Measurements from ENCODE around the gene NTNG1.

NTNG1 gene

GRCh38 chr1:107344268-107344760 lies 203.5 kb downstream of the NTNG1 start:
- DNase-seq, result no peak

DNA sequence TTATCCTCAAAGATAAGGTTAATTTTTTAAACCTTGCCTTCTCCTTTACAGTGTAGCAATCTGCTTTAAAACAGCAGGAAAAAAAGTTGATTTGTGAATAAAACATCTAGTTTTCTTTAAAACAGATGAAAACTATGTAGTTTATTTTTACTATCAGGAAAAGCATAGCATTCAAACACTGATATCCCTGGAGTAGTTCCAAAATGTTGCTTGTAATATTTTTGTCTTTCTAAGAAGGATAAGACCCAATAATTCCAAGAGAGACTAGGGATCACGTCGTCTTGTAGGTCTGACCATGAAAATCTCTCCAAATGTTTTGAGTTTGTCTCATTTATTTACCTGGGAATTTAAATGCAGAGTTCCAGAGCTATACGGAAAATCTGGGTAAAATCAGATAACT lies 204.0 kb downstream of the NTNG1 start:
- no peak for DNase-seq

- no peak for DNase-seq
Measured at GRCh38 chr1:107352850-107353249, 212.0 kb downstream of the NTNG1 start.

- no peak for DNase-seq
Measured at GRCh38 chr1:107357376-107357775, 216.5 kb downstream of the NTNG1 start.

GRCh38 chr1:107358619-107359327 lies 217.9 kb downstream of the NTNG1 start:
- DNase-seq, result no peak

- DNase-seq, result no peak
Measured at GRCh38 chr1:107359472-107360241, 218.8 kb downstream of the NTNG1 start.

- no peak for DNase-seq
Measured at GRCh38 chr1:107362468-107363140, 221.8 kb downstream of the NTNG1 start.

DNA sequence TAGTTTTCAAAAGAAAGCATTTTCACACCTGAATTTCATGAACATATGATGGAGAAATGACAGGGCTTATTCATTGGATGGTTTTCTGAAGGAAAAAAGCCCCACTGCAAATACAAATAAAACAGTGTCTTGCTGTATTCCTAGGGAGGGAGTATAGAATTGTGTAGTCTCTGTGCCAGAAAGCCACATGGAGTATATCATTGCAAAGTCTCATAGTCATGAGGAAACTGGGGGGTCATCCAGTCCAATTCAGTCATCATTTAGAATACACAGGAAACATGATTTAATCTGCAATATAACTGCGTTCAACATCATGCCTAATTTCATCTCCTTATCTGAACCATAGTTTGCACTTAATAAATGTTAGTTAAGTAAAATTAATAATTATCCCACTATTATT lies 222.3 kb downstream of the NTNG1 start:
- no peak for DNase-seq

GRCh38 chr1:107365527-107366240 lies 224.8 kb downstream of the NTNG1 start:
- no peak for DNase-seq

GRCh38 chr1:107378426-107378825 lies 237.6 kb downstream of the NTNG1 start:
- no peak for DNase-seq

DNA sequence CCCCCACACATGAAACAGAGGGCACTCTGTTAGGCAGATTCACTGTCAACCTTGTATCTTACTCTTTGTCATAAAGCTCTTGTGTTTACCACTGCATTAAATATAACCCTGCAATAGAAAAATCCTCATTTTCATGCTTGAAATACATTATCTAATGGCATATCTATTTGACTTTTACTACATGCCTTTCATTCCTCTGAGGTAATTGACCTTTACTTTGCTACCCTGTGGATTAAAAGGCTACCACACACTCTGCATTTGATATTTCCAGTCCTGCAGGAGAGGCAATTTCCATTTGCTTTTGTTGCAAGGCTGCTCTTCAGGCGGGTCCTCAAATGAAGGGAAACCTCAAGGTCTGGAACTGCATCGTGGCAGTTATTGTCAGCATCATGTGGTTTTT lies 238.0 kb downstream of the NTNG1 start:
- no peak for DNase-seq

DNA sequence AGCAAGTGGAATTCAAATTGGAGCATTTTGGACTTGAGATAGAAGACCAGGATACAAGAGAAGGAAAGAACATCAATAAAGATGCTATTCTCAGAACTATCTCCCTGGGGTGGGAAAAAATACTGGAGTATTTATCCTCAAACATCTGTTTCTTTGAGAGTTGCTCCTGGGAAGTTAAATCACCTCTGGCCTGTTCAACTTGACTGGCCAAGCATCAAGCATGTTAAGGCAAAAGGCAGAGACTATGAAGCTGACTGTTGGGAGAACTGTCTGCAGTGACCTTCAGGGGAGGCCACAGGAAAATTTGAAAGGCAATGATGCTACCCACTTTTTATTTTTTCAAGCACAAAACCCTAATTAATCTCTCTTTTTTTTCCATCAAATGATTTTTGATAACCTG lies 239.0 kb downstream of the NTNG1 start:
- DNase-seq, result no peak

- no peak for DNase-seq
Measured at GRCh38 chr1:107389410-107390396, 248.9 kb downstream of the NTNG1 start.

DNA sequence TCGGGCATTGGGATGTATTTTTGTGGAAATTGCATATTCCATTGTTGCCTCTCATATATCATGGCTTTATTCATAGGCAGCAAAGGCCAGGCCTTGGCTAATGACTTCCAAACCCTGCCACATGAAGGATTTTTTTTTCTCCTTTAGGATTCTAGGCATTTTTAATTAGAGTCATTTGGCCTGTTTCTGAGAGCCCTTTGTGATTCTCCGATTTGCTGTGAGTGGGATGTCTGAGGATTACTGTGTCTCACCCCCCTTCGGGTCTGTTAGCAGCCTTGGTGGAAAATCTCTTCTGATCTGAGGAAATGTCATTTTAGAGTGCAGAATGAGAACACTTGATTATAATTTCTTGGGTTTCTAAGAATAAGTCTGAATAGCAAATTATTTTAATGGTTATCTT lies 253.5 kb downstream of the NTNG1 start:
- no peak for DNase-seq

GRCh38 chr1:107401704-107402103 lies 260.9 kb downstream of the NTNG1 start:
- DNase-seq, result no peak

DNA sequence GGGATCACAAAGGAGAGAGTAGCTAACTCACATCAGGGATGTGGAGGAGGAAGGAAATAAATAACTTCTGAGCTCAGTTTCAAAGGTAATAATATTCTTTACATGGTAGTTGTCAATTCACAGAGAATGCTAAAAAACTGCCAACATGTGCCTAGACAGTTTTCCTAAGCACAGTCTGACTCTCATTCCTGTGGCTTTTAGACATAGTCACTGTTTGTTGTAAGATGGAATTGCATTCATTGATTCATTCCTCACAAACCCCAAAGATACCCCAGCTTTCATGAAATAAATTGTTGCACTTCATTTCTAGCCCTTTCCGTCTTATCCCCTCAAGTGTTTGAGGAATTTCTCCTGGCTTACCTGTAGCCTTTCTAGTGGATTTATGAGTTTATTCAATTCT lies 263.9 kb downstream of the NTNG1 start:
- DNase-seq, result no peak

- DNase-seq, result no peak
Measured at GRCh38 chr1:107405236-107405635, 264.4 kb downstream of the NTNG1 start.

GRCh38 chr1:107407011-107407410 lies 266.2 kb downstream of the NTNG1 start:
- DNase-seq, result no peak

DNA sequence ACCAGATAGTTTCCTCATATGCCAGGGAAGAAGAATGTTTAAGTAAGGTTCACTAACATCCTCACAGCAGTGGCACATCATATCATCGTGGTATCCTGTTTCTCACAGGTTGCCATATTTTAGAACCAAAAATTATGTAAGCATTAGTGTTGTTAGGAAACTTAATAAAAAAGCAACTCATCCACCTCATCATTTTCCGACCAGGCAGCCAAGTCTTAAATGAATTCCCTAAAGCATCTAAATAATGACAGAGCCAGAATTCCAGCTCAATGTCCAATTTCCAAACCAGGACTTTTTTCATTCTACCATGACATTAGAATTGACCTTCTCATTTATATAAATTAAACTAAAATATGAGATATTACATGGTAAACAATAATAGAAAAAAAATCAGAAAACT lies 272.7 kb downstream of the NTNG1 start:
- no peak for DNase-seq

GRCh38 chr1:107413951-107414350 lies 273.1 kb downstream of the NTNG1 start:
- DNase-seq, result no peak

- DNase-seq, result no peak
Measured at GRCh38 chr1:107414550-107414949, 273.7 kb downstream of the NTNG1 start.

- DNase-seq, result no peak
Measured at GRCh38 chr1:107415241-107415640, 274.4 kb downstream of the NTNG1 start.

Data from stimulated activated CD4-positive, alpha-beta T cell treated with anti-CD3 and anti-CD28 coated beads, Interleukin-4, amount 100 ng/mL, for 1 hour (primary cell).